Thyroid gland (tissue), 4 donors: ENCODE results near the gene TMEM219.

Experiments used
- POLR2A ChIP-seq, 2 donors: fragments of 450-650 bp; IDR thresholded peaks; one replicate each; pipeline ENCODE4 v1.6.1; 2017; ENCODE audit warnings: antibody characterized with exemption in 2 of 2, mild to moderate bottlenecking in 2 of 2, moderate library complexity in 1 of 2
- TF ChIP-seq, protein P1 (sequence below), 6 experiments: fragments of 200-600 bp in 3 of 6; fragments of 450-650 bp in 3 of 6; sonication (generic) in 3 of 6; IDR thresholded peaks; one replicate each; pipeline ENCODE4 v1.5.1; 2016 to 2019; ENCODE audit warnings: antibody characterized with exemption in 6 of 6, mild to moderate bottlenecking in 2 of 6, inconsistent platforms in 1 of 6, moderate library complexity in 1 of 6

DNA sequence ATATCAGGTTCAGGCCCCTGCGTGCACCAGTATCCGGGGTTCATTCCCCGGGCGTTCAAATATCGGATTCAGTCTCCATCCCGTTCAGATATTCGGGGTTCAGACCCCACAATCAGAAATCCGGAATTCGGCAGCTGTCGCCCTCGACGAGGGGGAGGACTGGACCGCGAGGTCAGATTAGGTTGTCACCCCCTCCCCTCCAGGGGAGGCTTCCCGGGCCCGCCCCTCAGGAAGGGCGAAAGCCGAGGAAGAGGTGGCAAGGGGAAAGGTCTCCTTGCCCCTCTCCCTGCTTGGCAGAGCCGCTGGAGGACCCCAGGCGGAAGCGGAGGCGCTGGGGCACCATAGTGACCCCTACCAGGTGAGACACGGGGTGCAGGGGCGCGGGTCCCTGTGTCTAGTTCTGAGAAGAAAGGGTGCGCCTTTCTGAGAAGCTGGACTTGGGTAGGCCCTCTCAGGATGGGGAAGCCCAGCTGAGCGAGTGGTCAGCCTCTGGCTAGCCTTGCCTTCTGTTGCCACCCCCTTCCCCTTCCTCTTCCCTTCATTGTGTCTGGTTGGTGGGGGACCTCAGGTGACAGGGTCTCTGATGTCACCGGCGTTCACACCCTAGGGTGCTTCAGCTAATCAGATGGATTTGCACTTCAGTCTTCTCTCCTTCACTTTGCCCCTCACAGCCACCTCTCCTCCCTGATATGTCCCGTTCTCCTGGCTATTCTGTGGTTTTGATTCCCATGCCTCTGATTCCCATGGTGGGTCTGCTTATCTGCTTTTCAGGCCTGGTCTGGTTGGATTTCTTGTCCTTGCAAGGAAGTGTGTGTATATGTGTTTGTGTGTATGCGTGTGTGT lies 12.6 kb downstream of the TMEM219 start:
- TF ChIP-seq, protein P1, sequence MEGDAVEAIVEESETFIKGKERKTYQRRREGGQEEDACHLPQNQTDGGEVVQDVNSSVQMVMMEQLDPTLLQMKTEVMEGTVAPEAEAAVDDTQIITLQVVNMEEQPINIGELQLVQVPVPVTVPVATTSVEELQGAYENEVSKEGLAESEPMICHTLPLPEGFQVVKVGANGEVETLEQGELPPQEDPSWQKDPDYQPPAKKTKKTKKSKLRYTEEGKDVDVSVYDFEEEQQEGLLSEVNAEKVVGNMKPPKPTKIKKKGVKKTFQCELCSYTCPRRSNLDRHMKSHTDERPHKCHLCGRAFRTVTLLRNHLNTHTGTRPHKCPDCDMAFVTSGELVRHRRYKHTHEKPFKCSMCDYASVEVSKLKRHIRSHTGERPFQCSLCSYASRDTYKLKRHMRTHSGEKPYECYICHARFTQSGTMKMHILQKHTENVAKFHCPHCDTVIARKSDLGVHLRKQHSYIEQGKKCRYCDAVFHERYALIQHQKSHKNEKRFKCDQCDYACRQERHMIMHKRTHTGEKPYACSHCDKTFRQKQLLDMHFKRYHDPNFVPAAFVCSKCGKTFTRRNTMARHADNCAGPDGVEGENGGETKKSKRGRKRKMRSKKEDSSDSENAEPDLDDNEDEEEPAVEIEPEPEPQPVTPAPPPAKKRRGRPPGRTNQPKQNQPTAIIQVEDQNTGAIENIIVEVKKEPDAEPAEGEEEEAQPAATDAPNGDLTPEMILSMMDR (IDR thresholded peaks at IDR 0.05) = no peak
- TF ChIP-seq POLR2A (IDR thresholded peaks at IDR 0.05) = no peak
